OCI-LY7 (cell line): ENCODE data around the gene AAGAB. TPM values are rescaled to one million over a fixed set of nuclear protein-coding genes. Genes with fewer than 3 reads are reported as not detected.
A peak's percentile ranks its signal among the peaks of the same experiment; 100 is the strongest.

Experiments
- BruUV-seq: library from RNA; stranded (reverse); fragments of 400-500 nt; replicated peaks from 2 replicates; lab custom pipeline; 2021; lab: Mats Ljungman, UMichigan
- CTCF ChIA-PET: fragments of 300-600 bp; sonication (Branson Sonifier 250); formaldehyde crosslinking; loops from one replicate; lab custom pipeline; 2022; ENCODE audit warnings: antibody characterized with exemption; ENCODE audit not compliant: unreplicated experiment; lab: Charles Lee
- POLR2A ChIA-PET: fragments of 300-600 bp; sonication (Branson Sonifier 250); formaldehyde crosslinking; loops from one replicate; lab custom pipeline; 2022; ENCODE audit warnings: antibody characterized with exemption; lab: Charles Lee
- DNase-seq: peaks from one replicate; pipeline ENCODE4 v3.0.0-alpha.2; 2015; ENCODE audit warnings: low spot score
- H2AFZ ChIP-seq: fragments of 200-600 bp; sonication (generic), shearing (Covaris generic); 2 replicates; pipeline ENCODE4 v1.6.1; 2014; ENCODE audit warnings: mild to moderate bottlenecking, antibody characterized with exemption, low read length, moderate library complexity
- H3K27ac ChIP-seq: fragments of 200-600 bp; sonication (generic); 2 replicates; pipeline ENCODE4 v1.5.1; 2014; ENCODE audit warnings: mixed run types, low read depth, mild to moderate bottlenecking, moderate library complexity, low read length, inconsistent platforms; ENCODE audit not compliant: poor library complexity, severe bottlenecking
- H3K36me3 ChIP-seq: fragments of 200-600 bp; sonication (generic); 2 replicates; pipeline ENCODE4 v1.6.1; 2014; ENCODE audit warnings: mild to moderate bottlenecking, antibody characterized with exemption, low read length, moderate library complexity, mixed read lengths; ENCODE audit not compliant: insufficient read depth
- H3K4me1 ChIP-seq: fragments of 200-600 bp; sonication (generic); 2 replicates; pipeline ENCODE4 v1.5.1; 2014; ENCODE audit warnings: mild to moderate bottlenecking, low read length; ENCODE audit not compliant: insufficient read depth, poor library complexity, severe bottlenecking
- H3K4me2 ChIP-seq: fragments of 200-600 bp; sonication (generic); 2 replicates; pipeline ENCODE4 v1.6.1; 2014; ENCODE audit warnings: mild to moderate bottlenecking, low read length
- H3K4me3 ChIP-seq: fragments of 200-600 bp; sonication (generic); 2 replicates; pipeline ENCODE4 v1.5.1; 2014; ENCODE audit warnings: mild to moderate bottlenecking, low read depth, low read length; ENCODE audit not compliant: poor library complexity, severe bottlenecking
- H3K79me2 ChIP-seq: fragments of 200-600 bp; sonication (generic); 2 replicates; pipeline ENCODE4 v1.6.1; 2016; ENCODE audit warnings: low read depth, mild to moderate bottlenecking, low read length, moderate library complexity, mixed read lengths; ENCODE audit not compliant: insufficient read depth
- H3K9me2 ChIP-seq: fragments of 200-600 bp; sonication (generic); 2 replicates; pipeline ENCODE4 v1.6.1; 2016; ENCODE audit warnings: mild to moderate bottlenecking, low read length, mixed read lengths; ENCODE audit not compliant: insufficient read depth
- H3K9me3 ChIP-seq: fragments of 200-600 bp; sonication (generic); 2 replicates; pipeline ENCODE4 v1.6.1; 2014; ENCODE audit warnings: mild to moderate bottlenecking, mixed run types, low read length, mixed read lengths
- H4K20me1 ChIP-seq: fragments of 200-600 bp; sonication (generic); 2 replicates; pipeline ENCODE4 v1.6.1; 2014; ENCODE audit warnings: mild to moderate bottlenecking, antibody characterized with exemption, low read length, moderate library complexity, mixed read lengths; ENCODE audit not compliant: insufficient read depth
- EZH2phosphoT487 ChIP-seq: fragments of 200-600 bp; sonication (generic); IDR thresholded peaks from 2 replicates; pipeline ENCODE4 v1.6.1; 2018; ENCODE audit warnings: low read depth, borderline replicate concordance, mild to moderate bottlenecking, mixed run types, antibody characterized with exemption, low read length, moderate library complexity, mixed read lengths
- intact Hi-C: fragments of 100-400 bp; cut with micrococcal nuclease; formaldehyde crosslinking; loops from one replicate; pipeline ENCODE4 v1.10.0; 2022; ENCODE audit not compliant: unreplicated experiment
- total RNA-seq, 2 experiments: library from RNA; depleted of rRNA in 1 of 2; stranded (reverse); fragments of >200 nt in 1 of 2; shearing (Covaris generic) in 1 of 2; gene quantifications; 2 replicates each; pipeline ENCODE4 v1.2.3, GENCODE V29; 2014 to 2022
- TF ChIP-seq, protein P1 (sequence below): fragments of 200-600 bp; sonication (generic); conservative IDR thresholded peaks from 2 replicates; pipeline ENCODE4 v1.5.1; 2014; ENCODE audit warnings: mild to moderate bottlenecking, antibody characterized with exemption, low read length, moderate library complexity, mixed read lengths

AAGAB gene
- total RNA-seq, 2 experiments from 2014 or later = 31.0 to 39.9 TPM

DNA sequence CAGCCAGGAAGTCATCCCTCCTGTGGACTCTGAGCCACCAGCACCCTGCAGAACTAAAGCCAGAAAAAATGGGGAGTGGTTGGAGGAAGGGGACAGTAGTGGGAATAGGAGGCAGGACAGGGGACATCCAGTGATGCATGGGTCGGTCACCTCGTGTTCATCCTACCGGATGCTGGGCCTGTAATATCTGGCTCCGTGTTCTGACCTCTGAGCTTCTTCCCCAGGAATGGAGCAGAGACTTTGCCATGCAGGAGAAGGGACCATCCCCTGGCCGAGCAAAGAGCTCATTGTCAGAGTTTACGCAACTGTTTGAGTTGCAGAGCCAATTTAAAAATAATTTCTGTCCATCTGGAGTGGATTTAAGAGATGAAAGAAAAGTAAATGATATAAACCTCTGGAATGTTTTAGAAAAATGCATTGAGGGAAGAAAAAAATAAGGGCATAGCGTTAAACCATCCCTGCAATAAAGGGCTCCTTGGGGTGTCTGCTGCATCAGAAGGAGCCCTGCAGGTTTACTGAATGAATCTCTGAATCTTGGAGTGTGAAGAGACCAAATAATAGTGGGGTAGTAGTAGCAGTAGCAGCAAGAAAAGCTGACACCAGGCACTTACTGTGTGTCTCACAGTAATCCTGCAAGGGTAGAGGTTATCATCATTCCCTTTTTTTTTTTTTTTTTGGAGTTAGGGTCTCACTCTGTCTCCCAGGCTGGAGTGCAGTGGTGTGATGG, 70.9 kb downstream of the AAGAB start:
- ChIA-PET CTCF (no interaction called here), POLR2A (interaction anchor here (0.6 to 0.7 kb wide), 2 partner anchors 62 to 63 kb away, joined by 3 read pairs; no protein-coding TSS in a partner anchor)
- Histone ChIP-seq H2AFZ (no peak overlapping the region), H3K9me2 (no peaks in the 10 kb centered on the region), H3K4me2 (no peak overlapping the region), H3K9me3 (no peaks in the 10 kb centered on the region), H3K36me3 (peaks cover 63% of the 10 kb centered on the region), H3K4me1 (no peaks in the 10 kb centered on the region), H4K20me1 (no peaks in the 10 kb centered on the region), H3K79me2 (no peaks in the 10 kb centered on the region), H3K27ac (no peak overlapping the region), H3K4me3 (no peak overlapping the region)
- DNase-seq = no peak
- no TSS peak for BruUV-seq
- no peak for TF ChIP-seq EZH2phosphoT487
- intact Hi-C loops = no loop called here

DNA sequence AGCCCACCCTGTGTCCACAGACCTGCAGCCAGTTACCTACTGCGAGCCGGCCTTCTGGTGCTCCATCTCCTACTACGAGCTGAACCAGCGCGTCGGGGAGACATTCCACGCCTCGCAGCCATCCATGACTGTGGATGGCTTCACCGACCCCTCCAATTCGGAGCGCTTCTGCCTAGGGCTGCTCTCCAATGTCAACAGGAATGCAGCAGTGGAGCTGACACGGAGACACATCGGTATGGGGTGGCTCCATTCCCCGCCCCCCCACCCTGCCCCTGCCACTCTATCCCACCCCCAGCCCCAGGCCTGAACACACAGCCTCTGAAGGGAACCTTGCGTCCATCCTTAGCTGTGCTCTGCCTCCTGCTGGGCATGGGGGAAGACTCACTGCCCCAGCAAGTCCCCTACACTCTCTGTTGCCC, 73.2 kb downstream of the AAGAB start:
- Histone ChIP-seq H3K27ac (no peak overlapping the region), H3K4me1 (no peaks in the 10 kb centered on the region), H3K9me3 (no peaks in the 10 kb centered on the region), H3K4me3 (no peak overlapping the region), H4K20me1 (no peaks in the 10 kb centered on the region), H2AFZ (no peak overlapping the region), H3K9me2 (no peaks in the 10 kb centered on the region), H3K4me2 (no peak overlapping the region), H3K79me2 (no peaks in the 10 kb centered on the region), H3K36me3 (peaks cover 57% of the 10 kb centered on the region; the same call in 1 of the 2 replicates)
- no peak for TF ChIP-seq EZH2phosphoT487
- TF ChIP-seq, protein P1, sequence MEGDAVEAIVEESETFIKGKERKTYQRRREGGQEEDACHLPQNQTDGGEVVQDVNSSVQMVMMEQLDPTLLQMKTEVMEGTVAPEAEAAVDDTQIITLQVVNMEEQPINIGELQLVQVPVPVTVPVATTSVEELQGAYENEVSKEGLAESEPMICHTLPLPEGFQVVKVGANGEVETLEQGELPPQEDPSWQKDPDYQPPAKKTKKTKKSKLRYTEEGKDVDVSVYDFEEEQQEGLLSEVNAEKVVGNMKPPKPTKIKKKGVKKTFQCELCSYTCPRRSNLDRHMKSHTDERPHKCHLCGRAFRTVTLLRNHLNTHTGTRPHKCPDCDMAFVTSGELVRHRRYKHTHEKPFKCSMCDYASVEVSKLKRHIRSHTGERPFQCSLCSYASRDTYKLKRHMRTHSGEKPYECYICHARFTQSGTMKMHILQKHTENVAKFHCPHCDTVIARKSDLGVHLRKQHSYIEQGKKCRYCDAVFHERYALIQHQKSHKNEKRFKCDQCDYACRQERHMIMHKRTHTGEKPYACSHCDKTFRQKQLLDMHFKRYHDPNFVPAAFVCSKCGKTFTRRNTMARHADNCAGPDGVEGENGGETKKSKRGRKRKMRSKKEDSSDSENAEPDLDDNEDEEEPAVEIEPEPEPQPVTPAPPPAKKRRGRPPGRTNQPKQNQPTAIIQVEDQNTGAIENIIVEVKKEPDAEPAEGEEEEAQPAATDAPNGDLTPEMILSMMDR = no peak
- DNase-seq = peak; percentile 21
- no TSS peak for BruUV-seq
- CTCF ChIA-PET = no interaction called here
- POLR2A ChIA-PET = no interaction called here
- intact Hi-C loops = no loop called here

DNA sequence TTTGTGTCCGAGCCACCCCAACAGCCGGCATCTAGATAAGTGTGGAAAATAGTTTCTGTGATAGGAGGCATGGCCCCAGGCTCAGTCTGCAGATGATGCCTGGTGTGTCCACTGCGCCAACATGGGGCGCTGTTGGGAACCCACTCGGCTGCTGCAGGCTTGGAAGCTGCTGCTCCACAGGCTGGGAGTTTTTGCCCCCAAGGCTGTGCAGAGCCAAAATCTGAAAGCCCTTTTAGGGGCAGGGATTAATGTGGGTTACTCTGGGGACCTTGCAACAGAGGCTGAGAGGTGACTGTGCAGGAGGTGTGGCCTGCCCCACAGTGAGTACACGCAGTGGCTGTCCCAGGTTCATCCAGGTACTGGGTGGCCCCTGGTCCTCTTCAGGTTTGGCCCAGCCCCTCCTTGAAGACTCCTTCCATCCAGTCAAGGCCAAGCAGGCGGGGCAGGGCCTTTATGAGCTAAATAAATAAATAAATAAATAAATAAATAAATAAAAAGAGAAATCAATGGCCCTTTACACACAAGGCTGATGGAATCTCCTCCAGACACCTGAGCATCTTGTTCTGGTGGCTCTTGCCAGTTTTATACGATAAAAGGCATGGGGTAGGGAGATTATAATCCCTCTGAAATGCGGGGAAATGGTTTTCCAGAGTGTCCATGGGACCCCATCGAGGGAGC, 73.8 kb downstream of the AAGAB start:
- no peak overlapping the region for H3K27ac ChIP-seq
- ChIA-PET CTCF (no interaction called here), POLR2A (no interaction called here)
- intact Hi-C loops = no loop called here
- H3K79me2 ChIP-seq = no peaks in the 10 kb centered on the region
- peaks cover 51% of the 10 kb centered on the region; the same call in 1 of the 2 replicates for H3K36me3 ChIP-seq
- TF ChIP-seq, protein P1 = peak; percentile 40
- TF ChIP-seq EZH2phosphoT487 = no peak
- no peak overlapping the region for H3K4me2 ChIP-seq
- H4K20me1 ChIP-seq = no peaks in the 10 kb centered on the region
- no peaks in the 10 kb centered on the region for H3K9me3 ChIP-seq
- no peaks in the 10 kb centered on the region for H3K4me1 ChIP-seq
- no peak overlapping the region for H2AFZ ChIP-seq
- BruUV-seq = no TSS peak
- no peaks in the 10 kb centered on the region for H3K9me2 ChIP-seq
- no peak for DNase-seq
- no peak overlapping the region for H3K4me3 ChIP-seq
